Osteoblast (primary cell): ENCODE measurements around the gene CHTOP. TPM values are rescaled to one million over a fixed set of nuclear protein-coding genes. Genes with fewer than 3 reads are reported as not detected.

Experiments
- DNase-seq: peaks from one replicate; pipeline ENCODE4 v3.0.0; 2011; ENCODE audit warnings: low spot score, mixed read lengths; ENCODE audit not compliant: insufficient read length; ENCODE audit errors: missing footprints
- H2AFZ ChIP-seq: 2 replicates; pipeline ENCODE4 v1.6.0; 2011; ENCODE audit warnings: mild to moderate bottlenecking, low read length
- H3K27ac ChIP-seq: 2 replicates; pipeline ENCODE4 v1.5.1; 2011; ENCODE audit warnings: mild to moderate bottlenecking, low read depth, low read length, moderate library complexity
- H3K27me3 ChIP-seq: 2 replicates; pipeline ENCODE4 v1.6.0; 2012; ENCODE audit warnings: mild to moderate bottlenecking, control low read depth, inconsistent platforms, low read length, moderate library complexity; ENCODE audit not compliant: insufficient read depth
- H3K36me3 ChIP-seq: 2 replicates; pipeline ENCODE4 v1.5.1; 2011; ENCODE audit warnings: mild to moderate bottlenecking, low read length, control low read depth, moderate library complexity; ENCODE audit not compliant: insufficient read depth
- H3K4me1 ChIP-seq: 2 replicates; pipeline ENCODE4 v1.5.1; 2011; ENCODE audit warnings: mild to moderate bottlenecking, low read length, control low read depth, moderate library complexity; ENCODE audit not compliant: insufficient read depth
- H3K4me2 ChIP-seq: 2 replicates; pipeline ENCODE4 v1.6.0; 2011; ENCODE audit warnings: mild to moderate bottlenecking, low read length; ENCODE audit not compliant: insufficient read depth
- H3K4me3 ChIP-seq: fragments of 200-600 bp; sonication (generic); 3 replicates; pipeline ENCODE4 v1.5.1; 2012; ENCODE audit warnings: mild to moderate bottlenecking, low read length, inconsistent platforms; ENCODE audit not compliant: insufficient read depth
- H3K79me2 ChIP-seq: 2 replicates; pipeline ENCODE4 v1.6.0; 2012; ENCODE audit warnings: mild to moderate bottlenecking, low read length, control low read depth, inconsistent platforms; ENCODE audit not compliant: insufficient read depth
- H3K9me3 ChIP-seq: 2 replicates; pipeline ENCODE4 v1.5.1; 2011; ENCODE audit warnings: low read depth, low read length, control low read depth
- H4K20me1 ChIP-seq: 2 replicates; pipeline ENCODE4 v1.6.0; 2012; ENCODE audit warnings: mild to moderate bottlenecking, low read length, control low read depth; ENCODE audit not compliant: insufficient read depth
- total RNA-seq: library from RNA; depleted of rRNA; stranded (reverse); fragments of >200 nt; gene quantifications from 2 replicates; pipeline ENCODE4 v1.2.3, GENCODE V29; 2012
- TF ChIP-seq, protein P1 (sequence below): IDR thresholded peaks from 2 replicates; pipeline ENCODE4 v1.5.1; 2011; ENCODE audit warnings: mild to moderate bottlenecking, low read depth, low read length, moderate library complexity; ENCODE audit errors: extremely low read depth

CHTOP gene
- total RNA-seq, 1 donor = 40.9 TPM

DNA sequence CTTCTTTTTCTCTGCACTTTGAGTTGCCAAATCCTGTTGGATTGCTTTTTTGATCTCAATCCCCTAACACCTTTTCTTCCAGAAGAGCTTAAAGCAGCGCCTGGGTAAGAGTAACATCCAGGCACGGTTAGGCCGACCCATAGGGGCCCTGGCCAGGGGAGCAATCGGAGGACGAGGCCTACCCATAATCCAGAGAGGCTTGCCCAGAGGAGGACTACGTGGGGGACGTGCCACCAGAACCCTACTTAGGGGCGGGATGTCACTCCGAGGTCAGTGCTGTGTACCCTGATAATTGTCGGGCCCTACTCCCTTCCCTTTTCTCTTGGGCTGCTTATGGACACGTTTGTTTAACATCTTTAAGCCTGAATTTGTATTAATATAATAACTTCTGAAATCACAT is 8.3 kb downstream of the CHTOP start:
- no peak overlapping the region for H3K4me2 ChIP-seq
- no peaks in the 10 kb centered on the region for H3K27me3 ChIP-seq
- peaks cover 56% of the 10 kb centered on the region for H3K79me2 ChIP-seq
- H3K4me1 ChIP-seq = no peaks in the 10 kb centered on the region
- TF ChIP-seq, protein P1, sequence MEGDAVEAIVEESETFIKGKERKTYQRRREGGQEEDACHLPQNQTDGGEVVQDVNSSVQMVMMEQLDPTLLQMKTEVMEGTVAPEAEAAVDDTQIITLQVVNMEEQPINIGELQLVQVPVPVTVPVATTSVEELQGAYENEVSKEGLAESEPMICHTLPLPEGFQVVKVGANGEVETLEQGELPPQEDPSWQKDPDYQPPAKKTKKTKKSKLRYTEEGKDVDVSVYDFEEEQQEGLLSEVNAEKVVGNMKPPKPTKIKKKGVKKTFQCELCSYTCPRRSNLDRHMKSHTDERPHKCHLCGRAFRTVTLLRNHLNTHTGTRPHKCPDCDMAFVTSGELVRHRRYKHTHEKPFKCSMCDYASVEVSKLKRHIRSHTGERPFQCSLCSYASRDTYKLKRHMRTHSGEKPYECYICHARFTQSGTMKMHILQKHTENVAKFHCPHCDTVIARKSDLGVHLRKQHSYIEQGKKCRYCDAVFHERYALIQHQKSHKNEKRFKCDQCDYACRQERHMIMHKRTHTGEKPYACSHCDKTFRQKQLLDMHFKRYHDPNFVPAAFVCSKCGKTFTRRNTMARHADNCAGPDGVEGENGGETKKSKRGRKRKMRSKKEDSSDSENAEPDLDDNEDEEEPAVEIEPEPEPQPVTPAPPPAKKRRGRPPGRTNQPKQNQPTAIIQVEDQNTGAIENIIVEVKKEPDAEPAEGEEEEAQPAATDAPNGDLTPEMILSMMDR = no peak
- DNase-seq = no peak
- H2AFZ ChIP-seq = no peak overlapping the region
- peaks cover 22% of the 10 kb centered on the region for H4K20me1 ChIP-seq
- no peaks in the 10 kb centered on the region for H3K9me3 ChIP-seq
- peaks cover 85% of the 10 kb centered on the region for H3K36me3 ChIP-seq
- no peak overlapping the region for H3K4me3 ChIP-seq
- no peak overlapping the region for H3K27ac ChIP-seq

- no peak for DNase-seq
- no peak overlapping the region for H3K4me3 ChIP-seq
- peaks cover 18% of the 10 kb centered on the region for H4K20me1 ChIP-seq
- H3K79me2 ChIP-seq = peaks cover 47% of the 10 kb centered on the region
- H3K9me3 ChIP-seq = no peaks in the 10 kb centered on the region
- no peak overlapping the region for H2AFZ ChIP-seq
- TF ChIP-seq, protein P1 = no peak
- no peak overlapping the region for H3K4me2 ChIP-seq
- no peaks in the 10 kb centered on the region for H3K27me3 ChIP-seq
- peaks cover 75% of the 10 kb centered on the region for H3K36me3 ChIP-seq
- no peak overlapping the region for H3K27ac ChIP-seq
- no peaks in the 10 kb centered on the region for H3K4me1 ChIP-seq
Measured at GRCh38 chr1:153643100-153643499, 9.2 kb downstream of the CHTOP start.

DNA sequence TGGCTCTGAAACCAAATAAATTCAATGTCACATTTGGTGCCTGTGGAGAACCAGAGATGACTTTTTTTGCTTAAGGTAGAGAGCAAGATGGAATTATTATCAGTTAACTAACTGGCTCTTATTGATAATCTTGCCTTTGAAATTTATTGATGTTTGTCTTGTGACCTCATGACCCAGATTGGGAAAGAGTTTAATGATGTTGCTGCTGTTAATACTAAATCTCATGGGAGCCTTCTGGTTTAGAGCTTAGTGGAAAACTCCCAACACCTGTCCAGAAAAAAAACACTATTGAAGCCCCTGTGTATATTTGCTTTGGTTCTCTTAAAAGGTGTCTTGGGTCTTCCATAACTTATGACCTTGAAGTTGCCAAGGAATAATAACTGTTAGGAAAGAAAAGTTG is 9.9 kb downstream of the CHTOP start:
- no peak overlapping the region for H3K27ac ChIP-seq
- DNase-seq = no peak
- H3K4me3 ChIP-seq = no peak overlapping the region
- no peaks in the 10 kb centered on the region for H3K4me1 ChIP-seq
- peaks cover 16% of the 10 kb centered on the region for H4K20me1 ChIP-seq
- peaks cover 41% of the 10 kb centered on the region for H3K79me2 ChIP-seq
- H3K4me2 ChIP-seq = no peak overlapping the region
- H3K27me3 ChIP-seq = no peaks in the 10 kb centered on the region
- peaks cover 68% of the 10 kb centered on the region for H3K36me3 ChIP-seq
- H3K9me3 ChIP-seq = no peaks in the 10 kb centered on the region
- TF ChIP-seq, protein P1 = no peak
- H2AFZ ChIP-seq = no peak overlapping the region

DNA sequence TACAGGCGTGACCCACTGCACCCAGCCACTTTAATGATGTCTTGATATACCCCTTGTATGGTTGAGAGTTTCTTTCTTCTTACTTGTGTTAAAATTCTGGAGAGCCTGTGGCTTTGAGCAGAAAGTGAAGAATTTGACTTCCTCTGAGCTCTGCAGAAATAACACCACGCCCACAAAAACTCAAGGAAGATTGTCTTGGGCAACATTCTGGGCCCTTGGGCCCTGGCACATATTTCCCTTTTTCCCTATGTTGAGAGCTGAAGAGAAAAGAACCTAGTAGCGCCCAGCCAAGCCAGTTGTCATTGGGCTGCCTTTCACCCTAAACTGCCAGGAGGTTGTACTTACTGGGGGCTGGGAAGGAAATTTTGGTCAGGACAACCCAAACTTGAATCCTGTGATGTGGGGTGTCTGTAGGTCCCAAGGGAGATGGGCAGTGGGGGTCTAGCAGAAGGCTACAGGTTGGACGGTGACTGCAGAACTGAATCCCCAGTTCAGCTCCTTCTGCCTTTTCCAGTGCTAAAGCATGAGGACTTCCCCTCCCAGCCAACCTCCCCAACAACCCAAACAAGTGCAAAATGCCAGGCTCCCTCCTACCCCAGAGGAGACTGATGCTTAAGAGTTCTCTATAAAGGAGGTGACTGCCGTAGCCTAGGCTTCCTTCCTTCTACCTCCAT is 12.9 kb downstream of the CHTOP start:
- Histone ChIP-seq H3K4me2 (no peak overlapping the region), H3K4me3 (no peak overlapping the region), H3K36me3 (peaks cover 43% of the 10 kb centered on the region), H2AFZ (no peak overlapping the region), H3K27me3 (no peaks in the 10 kb centered on the region), H3K27ac (no peak overlapping the region), H3K4me1 (no peaks in the 10 kb centered on the region), H3K9me3 (no peaks in the 10 kb centered on the region), H4K20me1 (peaks cover 16% of the 10 kb centered on the region), H3K79me2 (peaks cover 16% of the 10 kb centered on the region)
- DNase-seq = peak; percentile 55
- TF ChIP-seq, protein P1 = no peak
